Activated naive CD4-positive, alpha-beta T cell treated with anti-CD3 and anti-CD28 coated beads for 36 hours (primary cell): ENCODE data around the gene NCL. TPM values are rescaled to one million over a fixed set of nuclear protein-coding genes. Genes with fewer than 3 reads are reported as not detected.
"Not testable (repeated sequence)": the region's sequence is repeated elsewhere in the genome, so short reads cannot be mapped to it uniquely, and the experiment has no call there.

Experiments used
- CTCF ChIA-PET: fragments of 350-600 bp; sonication (Branson Sonifier 250); formaldehyde crosslinking; loops from one replicate; lab custom pipeline; 2021; ENCODE audit warnings: antibody characterized with exemption; lab: Charles Lee
- DNase-seq: peaks from one replicate; pipeline ENCODE4 v3.0.0-alpha.2; 2020
- H3K27ac Mint-ChIP-seq: one replicate; pipeline ENCODE4 v1.8.0; 2021; ENCODE audit warnings: mild to moderate bottlenecking, mixed read lengths
- H3K27me3 Mint-ChIP-seq: one replicate; pipeline ENCODE4 v1.8.0; 2021; ENCODE audit warnings: low read depth, mixed read lengths
- H3K36me3 Mint-ChIP-seq: one replicate; pipeline ENCODE4 v1.8.0; 2021; ENCODE audit warnings: low read depth, mixed read lengths
- H3K4me1 Mint-ChIP-seq: one replicate; pipeline ENCODE4 v1.8.0; 2021; ENCODE audit warnings: low read depth, mixed read lengths
- H3K4me3 Mint-ChIP-seq: one replicate; pipeline ENCODE4 v1.8.0; 2021; ENCODE audit warnings: mild to moderate bottlenecking, moderate library complexity, mixed read lengths
- H3K9me3 Mint-ChIP-seq: one replicate; pipeline ENCODE4 v1.8.0; 2021; ENCODE audit warnings: mixed read lengths
- intact Hi-C: fragments of 100-400 bp; cut with micrococcal nuclease; formaldehyde crosslinking; loops from one replicate; pipeline ENCODE4 v1.15.1; 2023
- total RNA-seq, 2 experiments: library from RNA; stranded (reverse); gene quantifications; one replicate each; pipeline ENCODE4 v1.2.3, GENCODE V29; 2021

NCL gene
- total RNA-seq, 2 experiments from 2014 or later: 908 to 911 TPM

DNA sequence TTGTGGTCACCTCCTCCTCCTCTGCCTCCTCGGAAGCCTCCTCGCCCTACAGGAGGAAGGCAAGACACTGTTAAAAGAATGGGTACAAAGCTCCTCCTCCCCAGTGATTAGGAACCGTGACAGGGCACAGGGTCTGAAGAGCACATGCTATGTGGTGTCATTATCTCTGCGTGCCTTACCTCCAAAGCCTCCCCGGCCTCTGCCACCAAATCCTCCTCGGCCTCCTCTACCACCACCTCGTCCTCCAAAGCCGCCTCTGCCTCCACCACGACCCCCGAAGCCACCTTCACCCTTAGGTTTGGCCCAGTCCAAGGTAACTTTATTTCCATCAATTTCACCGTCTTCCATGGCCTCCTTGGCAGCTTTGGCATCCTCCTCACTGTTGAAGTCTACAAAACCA lies 9.1 kb downstream of the NCL start:
- Mint-ChIP-seq H3K9me3 (no peaks in the 10 kb centered on the region), H3K4me1 (peaks cover 31% of the 10 kb centered on the region), H3K27ac (peak overlapping the region; percentile 1), H3K4me3 (no peak overlapping the region), H3K36me3 (peaks cover 55% of the 10 kb centered on the region), H3K27me3 (no peaks in the 10 kb centered on the region)
- no peak for DNase-seq
- CTCF ChIA-PET: interaction anchor here (0.7 to 1.3 kb wide), 3 partner anchors 26 to 130 kb away, joined by 3 to 4 read pairs (median 3); no protein-coding TSS in a partner anchor
- intact Hi-C loops: no loop called here

DNA sequence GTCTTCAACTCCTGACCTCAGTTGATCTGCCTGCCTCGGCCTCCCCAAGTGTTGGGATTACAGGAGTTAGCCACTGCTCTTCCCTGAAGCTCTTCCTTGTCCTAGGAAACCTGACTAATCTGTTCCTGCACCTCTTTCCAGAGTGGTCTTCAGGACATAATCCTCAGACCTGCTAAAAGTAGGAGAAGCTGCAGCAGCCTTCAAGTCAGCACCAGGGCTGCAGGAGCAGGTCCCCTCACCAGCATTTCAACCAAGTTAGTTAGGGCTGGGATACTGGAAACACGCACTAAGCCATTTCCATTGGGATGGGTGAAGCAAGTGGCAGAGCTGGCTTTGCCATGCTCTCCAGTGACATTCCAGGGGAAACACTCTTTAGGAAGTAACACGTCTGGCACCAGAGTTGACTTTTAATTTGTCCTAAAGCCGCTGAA lies 9.9 kb downstream of the NCL start:
- intact Hi-C loops: loop anchor here (5.0 kb wide), 1 partner anchor 632 kb away; no protein-coding TSS in a partner anchor
- no peak for DNase-seq
- Mint-ChIP-seq H3K27me3 (no peaks in the 10 kb centered on the region), H3K4me3 (no peak overlapping the region), H3K9me3 (no peaks in the 10 kb centered on the region), H3K36me3 (peaks cover 50% of the 10 kb centered on the region), H3K27ac (no peak overlapping the region), H3K4me1 (peaks cover 23% of the 10 kb centered on the region)
- CTCF ChIA-PET: interaction anchor here (0.7 to 1.3 kb wide), 4 partner anchors 27 to 227 kb away, joined by 3 to 4 read pairs (median 3); no protein-coding TSS in a partner anchor

DNA sequence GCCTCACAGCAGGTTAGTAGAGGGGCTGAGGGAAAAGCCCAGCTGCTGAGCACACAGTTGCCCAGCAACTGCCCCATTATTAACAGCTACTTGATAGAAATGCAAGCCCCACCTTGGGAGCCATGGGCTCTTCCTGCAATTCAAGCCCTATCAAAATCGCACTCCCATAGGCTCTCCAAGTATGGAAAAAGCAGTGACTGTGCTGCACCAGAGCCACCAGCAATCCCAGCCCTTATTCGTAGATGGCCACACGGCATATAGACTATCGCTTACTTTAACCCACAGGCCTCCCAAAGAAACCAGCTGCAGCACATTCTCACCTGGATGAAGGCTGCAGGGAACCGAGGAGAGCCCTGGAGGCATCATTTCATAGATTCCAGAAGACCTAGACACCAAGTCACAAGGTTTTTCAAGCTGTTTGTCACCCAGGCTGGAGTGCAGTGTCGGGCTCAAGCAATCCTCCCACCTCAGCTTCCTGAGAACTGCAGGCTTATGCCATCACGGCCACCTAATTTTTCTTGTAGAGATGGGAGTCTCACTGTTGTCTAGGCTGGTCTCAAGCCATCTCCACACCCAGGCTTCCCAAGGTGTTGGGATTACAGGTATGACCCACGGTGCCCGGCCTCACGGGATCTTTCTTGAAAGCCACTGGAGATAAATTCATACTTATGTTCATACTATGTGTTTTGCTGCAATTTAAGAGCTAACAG lies 11.3 kb downstream of the NCL start:
- Mint-ChIP-seq H3K27me3 (no peaks in the 10 kb centered on the region), H3K27ac (peak overlapping the region; percentile 25), H3K36me3 (peaks cover 38% of the 10 kb centered on the region), H3K4me3 (no peak overlapping the region), H3K4me1 (peaks cover 11% of the 10 kb centered on the region), H3K9me3 (no peaks in the 10 kb centered on the region)
- CTCF ChIA-PET: interaction anchor here (0.6 to 2.7 kb wide), 8 partner anchors 10 to 226 kb away, joined by 3 to 16 read pairs (median 4); partner anchors contain the start of gene NCL
- intact Hi-C loops: loop anchor here (1.0 to 5.0 kb wide), 6 partner anchors 43 to 631 kb away; no protein-coding TSS in a partner anchor
- no peak for DNase-seq

DNA sequence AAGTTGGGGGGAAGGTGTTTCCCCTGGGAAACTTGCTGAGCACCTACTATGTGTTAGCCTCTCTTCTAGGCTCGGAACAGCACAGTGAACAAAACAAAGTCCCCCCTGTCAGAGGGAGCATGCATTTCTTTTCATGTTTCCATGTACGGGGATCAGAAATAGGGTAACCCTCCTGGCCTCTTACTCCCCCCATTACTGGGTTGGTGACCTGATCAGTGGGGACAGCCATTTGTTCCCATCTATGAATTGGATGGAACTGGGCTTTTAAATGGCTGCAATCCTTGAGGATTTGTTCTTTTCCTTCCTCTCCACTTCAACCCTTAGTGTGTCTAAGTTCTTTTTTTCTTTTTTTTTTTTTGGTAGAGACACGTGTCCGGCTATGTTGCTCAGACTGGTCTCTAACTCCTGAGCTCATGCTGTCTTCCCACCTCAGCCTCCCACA lies 13.7 kb downstream of the NCL start:
- Mint-ChIP-seq H3K27ac (no peak overlapping the region), H3K27me3 (no peaks in the 10 kb centered on the region), H3K4me3 (no peak overlapping the region), H3K9me3 (no peaks in the 10 kb centered on the region), H3K4me1 (peaks cover 10% of the 10 kb centered on the region), H3K36me3 (peaks cover 18% of the 10 kb centered on the region)
- intact Hi-C loops: loop anchor here (5.0 kb wide), 1 partner anchor 628 kb away; no protein-coding TSS in a partner anchor
- DNase-seq: no peak
- CTCF ChIA-PET: interaction anchor here (0.6 to 2.4 kb wide), 3 partner anchors 32 to 223 kb away, joined by 3 to 14 read pairs (median 3); no protein-coding TSS in a partner anchor

DNA sequence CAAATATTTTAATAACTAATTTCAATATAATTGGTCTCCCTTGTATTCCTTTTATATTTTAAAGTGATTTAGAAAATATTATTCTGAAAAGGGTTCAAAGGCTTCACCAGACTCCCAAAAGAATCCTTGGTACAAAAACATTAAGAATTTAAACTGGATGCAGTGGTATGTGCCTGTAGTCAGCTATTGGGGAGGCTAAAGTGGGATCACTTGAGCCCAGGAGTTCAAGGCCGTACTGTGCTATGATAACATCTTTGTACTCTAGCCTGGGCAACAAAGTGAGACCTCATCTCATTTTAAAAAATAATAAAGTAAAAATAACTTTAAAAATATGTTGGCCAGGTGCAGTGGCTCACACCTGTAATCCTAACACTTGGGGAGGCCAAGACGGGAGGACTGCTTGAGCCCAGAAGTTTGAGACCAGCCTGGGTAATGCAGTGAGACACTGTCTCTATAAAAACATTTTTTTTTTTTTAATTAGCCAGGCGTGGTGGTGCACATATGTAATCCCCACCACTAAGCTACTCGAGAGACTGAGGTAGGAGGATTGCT lies 14.7 kb downstream of the NCL start:
- DNase-seq: no peak
- CTCF ChIA-PET: no interaction called here
- intact Hi-C loops: loop anchor here (5.0 kb wide), 1 partner anchor 627 kb away; no protein-coding TSS in a partner anchor

DNA sequence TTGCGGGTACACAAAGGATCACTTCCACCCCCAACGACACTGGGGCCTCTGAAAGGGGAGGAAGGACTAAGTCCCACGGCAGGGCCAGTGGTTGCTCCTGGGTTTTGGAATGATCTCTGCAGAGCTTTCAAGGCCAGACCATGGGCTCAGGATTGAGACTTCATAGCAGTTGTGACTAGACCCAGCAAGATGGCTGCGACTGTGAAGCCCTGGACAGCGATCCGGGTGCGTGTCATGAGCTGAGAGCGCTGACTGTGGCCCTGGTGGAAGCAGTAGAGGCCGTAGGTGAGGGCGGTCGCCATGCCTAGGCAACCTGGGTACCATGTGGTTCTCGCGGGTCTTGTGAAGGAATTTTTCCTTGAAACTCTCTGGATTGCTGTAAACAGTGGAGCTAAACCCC lies 27.3 kb downstream of the NCL start:
- CTCF ChIA-PET: interaction anchor here (0.6 to 0.7 kb wide), 2 partner anchors 11 to 15 kb away, joined by 3 to 4 read pairs; no protein-coding TSS in a partner anchor
- no peak for DNase-seq
- H3K36me3 Mint-ChIP-seq: no peaks in the 10 kb centered on the region
- H3K9me3 Mint-ChIP-seq: peaks cover 2% of the 10 kb centered on the region
- no peak overlapping the region for H3K27ac Mint-ChIP-seq
- intact Hi-C loops: no loop called here
- H3K4me1 Mint-ChIP-seq: peaks cover 10% of the 10 kb centered on the region
- no peaks in the 10 kb centered on the region for H3K27me3 Mint-ChIP-seq
- no peak overlapping the region for H3K4me3 Mint-ChIP-seq

More for the DNA sequence above, 14.7 kb downstream of the NCL start:
- peaks cover 13% of the 10 kb centered on the region for H3K36me3 Mint-ChIP-seq
- no peak overlapping the region for H3K4me3 Mint-ChIP-seq
- H3K9me3 Mint-ChIP-seq: no peaks in the 10 kb centered on the region
- H3K27me3 Mint-ChIP-seq: no peaks in the 10 kb centered on the region
- peaks cover 6% of the 10 kb centered on the region for H3K4me1 Mint-ChIP-seq
- H3K27ac Mint-ChIP-seq: no peak overlapping the region

DNA sequence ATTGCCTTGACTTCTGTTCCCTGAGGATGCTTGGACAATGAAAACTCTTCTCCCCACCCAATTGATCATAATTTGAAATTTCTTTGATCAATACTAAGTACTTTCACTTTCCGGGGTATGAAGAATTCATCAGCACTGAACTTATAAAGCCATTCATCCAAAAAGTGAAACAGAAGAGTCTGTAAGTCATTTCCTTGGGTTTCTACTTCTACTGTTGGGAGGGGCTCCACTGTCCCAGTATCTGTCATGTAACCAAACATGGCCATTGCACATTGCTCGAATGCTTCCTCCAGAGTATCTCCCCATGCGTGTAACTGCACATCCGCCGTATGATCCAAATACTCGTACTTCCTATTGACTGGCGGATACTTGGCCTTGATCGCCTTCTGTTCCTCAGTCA lies 30.3 kb downstream of the NCL start:
- intact Hi-C loops: no loop called here
- H3K27me3 Mint-ChIP-seq: peaks cover 2% of the 10 kb centered on the region
- no peak overlapping the region for H3K27ac Mint-ChIP-seq
- no peak overlapping the region for H3K4me3 Mint-ChIP-seq
- CTCF ChIA-PET: no interaction called here
- DNase-seq: no peak
- peaks cover 20% of the 10 kb centered on the region for H3K9me3 Mint-ChIP-seq
- H3K4me1 Mint-ChIP-seq: peaks cover 10% of the 10 kb centered on the region
- H3K36me3 Mint-ChIP-seq: peaks cover 3% of the 10 kb centered on the region

DNA sequence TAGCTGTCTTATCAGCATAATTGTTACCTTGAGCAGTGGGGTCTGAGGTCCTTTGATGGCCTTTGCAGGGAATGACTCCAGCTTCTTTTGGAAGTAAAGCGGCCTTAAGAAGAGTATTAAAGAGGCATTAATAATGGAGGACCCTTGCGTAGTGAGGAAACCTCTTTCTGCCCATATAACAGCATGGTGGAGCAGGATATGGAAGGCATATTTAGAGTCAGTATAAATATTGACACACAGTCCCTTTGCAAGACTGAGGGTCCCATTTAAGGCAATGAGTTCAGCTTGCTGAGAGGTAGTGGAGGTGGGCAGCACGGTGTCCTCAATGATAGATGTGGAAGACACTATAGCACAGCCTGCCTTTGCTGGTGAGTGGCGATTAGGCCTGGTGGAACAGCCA lies 32.7 kb downstream of the NCL start:
- Mint-ChIP-seq H3K9me3 (peaks cover 20% of the 10 kb centered on the region), H3K27me3 (peaks cover 2% of the 10 kb centered on the region), H3K4me1 (peaks cover 14% of the 10 kb centered on the region), H3K36me3 (peaks cover 3% of the 10 kb centered on the region), H3K27ac (no peak overlapping the region), H3K4me3 (no peak overlapping the region)
- no peak for DNase-seq
- CTCF ChIA-PET: no interaction called here
- intact Hi-C loops: no loop called here

DNA sequence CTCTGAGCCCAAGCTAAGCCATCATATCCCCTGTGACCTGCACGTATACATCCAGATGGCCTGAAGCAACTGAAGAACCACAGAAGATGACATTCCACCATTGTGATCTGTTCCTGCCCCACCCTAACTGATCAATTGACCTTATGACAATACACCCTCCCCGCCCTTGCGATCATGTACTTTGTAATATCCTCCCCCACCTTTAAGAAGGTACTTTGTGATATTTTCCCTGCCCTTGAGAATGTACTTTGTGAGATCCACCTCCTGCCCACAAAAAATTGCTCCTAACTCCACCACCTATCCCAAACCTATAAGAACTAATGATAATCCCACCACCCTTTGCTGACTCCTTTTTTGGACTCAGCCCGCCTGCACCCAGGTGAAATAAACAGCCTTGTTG lies 33.8 kb downstream of the NCL start:
- intact Hi-C loops, H3K27ac Mint-ChIP-seq, H3K4me3 Mint-ChIP-seq, DNase-seq, H3K27me3 Mint-ChIP-seq, H3K36me3 Mint-ChIP-seq, CTCF ChIA-PET: not testable (repeated sequence)
- peaks cover 20% of the 10 kb centered on the region for H3K9me3 Mint-ChIP-seq
- peaks cover 24% of the 10 kb centered on the region for H3K4me1 Mint-ChIP-seq

DNA sequence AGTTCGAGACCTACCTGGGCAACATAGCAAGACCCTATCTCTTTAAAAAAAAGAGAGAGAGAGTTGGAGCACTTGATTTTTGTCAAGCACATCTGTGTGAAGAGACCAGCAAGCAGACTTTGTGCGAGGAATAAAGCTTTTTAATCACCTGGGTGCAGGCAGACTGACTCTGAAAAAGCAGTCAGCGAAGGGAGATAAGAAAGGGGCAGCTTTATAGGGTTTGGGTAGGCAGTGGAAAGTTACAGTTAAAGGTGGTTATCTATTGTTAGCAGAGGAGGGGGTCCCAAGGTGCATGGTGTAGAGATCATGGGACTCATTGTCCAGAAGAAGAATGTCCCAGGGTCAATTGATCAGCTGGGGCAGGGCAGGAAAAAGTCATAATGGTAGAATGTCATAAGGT lies 34.4 kb downstream of the NCL start:
- H3K4me1 Mint-ChIP-seq: peaks cover 24% of the 10 kb centered on the region
- intact Hi-C loops: no loop called here
- H3K4me3 Mint-ChIP-seq: no peak overlapping the region
- peaks cover 3% of the 10 kb centered on the region for H3K36me3 Mint-ChIP-seq
- H3K9me3 Mint-ChIP-seq: peaks cover 20% of the 10 kb centered on the region
- CTCF ChIA-PET: no interaction called here
- no peak overlapping the region for H3K27ac Mint-ChIP-seq
- H3K27me3 Mint-ChIP-seq: peaks cover 2% of the 10 kb centered on the region
- DNase-seq: no peak

DNA sequence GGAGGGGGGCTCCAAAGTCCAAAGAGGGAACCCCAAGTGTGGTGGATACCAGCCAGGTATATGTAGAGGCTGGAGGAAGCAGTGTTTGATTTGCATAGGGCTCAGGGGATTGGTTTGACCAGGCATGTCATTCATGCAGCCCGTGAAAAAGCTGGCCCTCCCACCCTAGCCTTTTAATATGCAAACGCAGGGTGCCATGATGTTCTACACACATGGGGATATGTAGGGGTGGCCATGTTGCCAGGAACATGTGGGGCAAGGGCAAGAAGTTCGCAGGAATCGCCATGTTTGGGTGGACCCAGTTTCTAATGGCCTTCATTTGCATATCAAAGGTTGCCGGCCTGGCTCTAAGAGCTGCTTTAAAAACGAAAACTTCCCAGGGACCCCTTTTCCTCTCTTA lies 35.1 kb downstream of the NCL start:
- Mint-ChIP-seq H3K27ac (no peak overlapping the region), H3K4me3 (no peak overlapping the region), H3K4me1 (peaks cover 22% of the 10 kb centered on the region), H3K36me3 (peaks cover 3% of the 10 kb centered on the region), H3K9me3 (peaks cover 20% of the 10 kb centered on the region), H3K27me3 (peaks cover 2% of the 10 kb centered on the region)
- intact Hi-C loops: no loop called here
- no peak for DNase-seq
- CTCF ChIA-PET: no interaction called here

DNA sequence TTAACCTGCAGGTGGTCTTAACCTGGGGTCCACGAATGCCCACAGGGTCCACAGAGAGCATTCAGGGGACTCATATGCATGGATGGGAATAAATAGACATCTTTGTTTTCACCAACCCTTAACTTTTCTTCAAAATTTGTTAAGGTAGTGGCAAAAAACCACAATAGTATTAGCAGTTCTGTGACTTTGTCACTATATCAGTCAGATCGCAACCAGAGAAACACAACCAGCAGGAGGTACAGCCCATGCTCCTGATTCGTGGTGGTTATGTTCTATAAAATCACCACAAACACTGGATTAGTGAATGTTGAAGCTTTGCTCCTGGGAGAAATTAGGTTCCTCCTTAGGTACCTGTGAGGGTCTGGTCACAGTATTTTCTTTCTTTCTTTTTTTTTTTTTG lies 37.2 kb downstream of the NCL start:
- peaks cover 2% of the 10 kb centered on the region for H3K27me3 Mint-ChIP-seq
- CTCF ChIA-PET: no interaction called here
- H3K4me1 Mint-ChIP-seq: peaks cover 14% of the 10 kb centered on the region
- H3K4me3 Mint-ChIP-seq: no peak overlapping the region
- peaks cover 3% of the 10 kb centered on the region for H3K36me3 Mint-ChIP-seq
- H3K27ac Mint-ChIP-seq: no peak overlapping the region
- peaks cover 20% of the 10 kb centered on the region for H3K9me3 Mint-ChIP-seq
- DNase-seq: no peak
- intact Hi-C loops: no loop called here
